ENCODE data around the gene PTPRT. TPM values are rescaled to one million over a fixed set of nuclear protein-coding genes. Genes with fewer than 3 reads are reported as not detected.

Gene PTPRT
- total and polyA plus RNA-seq, 10 of the 15 experiments (the other 5 are each of a cell fraction or from before 2014, with no cell fraction given), result not detected

DNA sequence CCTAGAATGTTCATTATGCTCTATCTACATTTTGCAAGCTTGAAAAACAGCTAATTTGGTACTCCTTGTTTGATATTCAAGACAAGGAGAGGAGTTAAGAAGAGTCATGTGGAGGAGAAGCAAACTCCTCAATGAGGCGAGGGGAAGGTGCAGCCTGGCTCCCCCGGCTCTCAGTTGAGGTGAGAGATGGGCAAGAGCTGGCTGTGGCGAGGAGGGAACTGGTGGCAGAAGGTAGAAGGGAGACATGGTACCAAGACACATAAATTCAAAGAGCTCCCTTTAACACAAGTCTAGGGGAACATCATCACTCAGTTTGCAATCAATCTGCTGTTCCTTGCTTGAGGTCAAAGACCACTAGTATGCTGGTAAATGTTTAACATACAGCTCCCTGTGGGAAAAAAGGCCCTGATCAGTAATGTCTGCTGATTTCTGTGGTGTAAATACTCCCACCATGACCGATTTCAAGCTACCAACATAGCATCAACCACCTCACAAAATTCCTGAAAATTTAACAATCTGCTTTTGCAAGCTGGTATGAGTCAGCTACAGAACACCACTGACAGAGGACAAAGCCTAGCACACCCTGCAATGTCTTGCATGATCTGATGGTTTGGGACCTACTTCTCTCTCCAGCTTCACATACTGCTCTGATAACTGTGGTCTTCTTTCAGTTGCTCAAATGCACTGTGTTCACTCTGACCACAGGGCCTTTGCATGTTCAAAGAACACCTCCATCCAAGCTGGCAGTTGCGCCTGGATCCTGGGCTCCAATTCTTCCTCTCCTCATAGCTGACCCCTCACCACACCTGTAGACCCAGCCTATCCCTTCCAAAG lies 1055.2 kb downstream of the PTPRT start:
- TF ChIP-seq ZNF217 (IDR thresholded peaks at IDR 0.05) (no peak), NBN (IDR thresholded peaks at IDR 0.05) (no peak), MXI1 (IDR thresholded peaks at IDR 0.05; ENCODE audit: low read depth, low read length) (no peak), PRDM15 (CRISPR knock-in tag; IDR thresholded peaks at IDR 0.05) (no peak)
- TF ChIP-seq, protein P1, sequence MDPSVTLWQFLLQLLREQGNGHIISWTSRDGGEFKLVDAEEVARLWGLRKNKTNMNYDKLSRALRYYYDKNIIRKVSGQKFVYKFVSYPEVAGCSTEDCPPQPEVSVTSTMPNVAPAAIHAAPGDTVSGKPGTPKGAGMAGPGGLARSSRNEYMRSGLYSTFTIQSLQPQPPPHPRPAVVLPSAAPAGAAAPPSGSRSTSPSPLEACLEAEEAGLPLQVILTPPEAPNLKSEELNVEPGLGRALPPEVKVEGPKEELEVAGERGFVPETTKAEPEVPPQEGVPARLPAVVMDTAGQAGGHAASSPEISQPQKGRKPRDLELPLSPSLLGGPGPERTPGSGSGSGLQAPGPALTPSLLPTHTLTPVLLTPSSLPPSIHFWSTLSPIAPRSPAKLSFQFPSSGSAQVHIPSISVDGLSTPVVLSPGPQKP (IDR thresholded peaks at IDR 0.05; ENCODE audit: low read depth, low read length), result no peak
- TF ChIP-seq, protein P2, sequence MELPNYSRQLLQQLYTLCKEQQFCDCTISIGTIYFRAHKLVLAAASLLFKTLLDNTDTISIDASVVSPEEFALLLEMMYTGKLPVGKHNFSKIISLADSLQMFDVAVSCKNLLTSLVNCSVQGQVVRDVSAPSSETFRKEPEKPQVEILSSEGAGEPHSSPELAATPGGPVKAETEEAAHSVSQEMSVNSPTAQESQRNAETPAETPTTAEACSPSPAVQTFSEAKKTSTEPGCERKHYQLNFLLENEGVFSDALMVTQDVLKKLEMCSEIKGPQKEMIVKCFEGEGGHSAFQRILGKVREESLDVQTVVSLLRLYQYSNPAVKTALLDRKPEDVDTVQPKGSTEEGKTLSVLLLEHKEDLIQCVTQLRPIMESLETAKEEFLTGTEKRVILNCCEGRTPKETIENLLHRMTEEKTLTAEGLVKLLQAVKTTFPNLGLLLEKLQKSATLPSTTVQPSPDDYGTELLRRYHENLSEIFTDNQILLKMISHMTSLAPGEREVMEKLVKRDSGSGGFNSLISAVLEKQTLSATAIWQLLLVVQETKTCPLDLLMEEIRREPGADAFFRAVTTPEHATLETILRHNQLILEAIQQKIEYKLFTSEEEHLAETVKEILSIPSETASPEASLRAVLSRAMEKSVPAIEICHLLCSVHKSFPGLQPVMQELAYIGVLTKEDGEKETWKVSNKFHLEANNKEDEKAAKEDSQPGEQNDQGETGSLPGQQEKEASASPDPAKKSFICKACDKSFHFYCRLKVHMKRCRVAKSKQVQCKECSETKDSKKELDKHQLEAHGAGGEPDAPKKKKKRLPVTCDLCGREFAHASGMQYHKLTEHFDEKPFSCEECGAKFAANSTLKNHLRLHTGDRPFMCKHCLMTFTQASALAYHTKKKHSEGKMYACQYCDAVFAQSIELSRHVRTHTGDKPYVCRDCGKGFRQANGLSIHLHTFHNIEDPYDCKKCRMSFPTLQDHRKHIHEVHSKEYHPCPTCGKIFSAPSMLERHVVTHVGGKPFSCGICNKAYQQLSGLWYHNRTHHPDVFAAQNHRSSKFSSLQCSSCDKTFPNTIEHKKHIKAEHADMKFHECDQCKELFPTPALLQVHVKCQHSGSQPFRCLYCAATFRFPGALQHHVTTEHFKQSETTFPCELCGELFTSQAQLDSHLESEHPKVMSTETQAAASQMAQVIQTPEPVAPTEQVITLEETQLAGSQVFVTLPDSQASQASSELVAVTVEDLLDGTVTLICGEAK (IDR thresholded peaks at IDR 0.05; ENCODE audit: borderline replicate concordance), result no peak
- H3K4me3 ChIP-seq, result no peak overlapping the region
- no peaks in the 10 kb centered on the region; a peak in 1 of 4 replicates for H3K27me3 ChIP-seq (replicated peaks in 1 of 2; ENCODE audit: control insufficient read depth in 2 of 2, insufficient read depth in 2 of 2, low read length in 1 of 2)
- ATAC-seq (no peak), FAIRE-seq (no peak), DNase-seq (ENCODE audit: low read depth, low spot score) (no peak)
- H3K36me3 ChIP-seq (ENCODE audit: control insufficient read depth in 2 of 2, insufficient read depth in 2 of 2, low read length in 1 of 2), result no peaks in the 10 kb centered on the region
- intact Hi-C loops (cut with micrococcal nuclease; ENCODE audit: unreplicated experiment) (no loop called here), in situ Hi-C loops (cut with MboI) (no loop called here)
- H4K20me1 ChIP-seq (ENCODE audit: control insufficient read depth, insufficient read depth), result no peaks in the 10 kb centered on the region
- no peak overlapping the region for H3K27ac ChIP-seq (ENCODE audit: control insufficient read depth, insufficient read depth)
- no peak overlapping the region for H3K4me2 ChIP-seq (ENCODE audit: control insufficient read depth, insufficient read depth)
- SMC1A ChIA-PET (ENCODE audit: uncharacterized antibody, unreplicated experiment), result interaction anchor here (1.0 kb wide), 1 partner anchor 19 kb away, joined by 3 read pairs; no protein-coding TSS in a partner anchor
- H3K79me2 ChIP-seq (ENCODE audit: control insufficient read depth, insufficient read depth, low read length), result no peaks in the 10 kb centered on the region
- WGBS (ENCODE audit: insufficient coverage, insufficient replicate concordance, low lambda C conversion rate, missing lambda C conversion rate), result 31% methylated on average over 5 of the region's 5 CpGs
- no TSS peak for BruUV-seq (replicated peaks)
- H3K9me3 ChIP-seq (replicated peaks; ENCODE audit: control insufficient read depth, insufficient read depth, low read length), result no peaks in the 10 kb centered on the region
- POLR2A ChIA-PET, result no interaction called here
- CTCF ChIA-PET, result no interaction called here
- H3K4me1 ChIP-seq (ENCODE audit: control insufficient read depth, insufficient read depth, low read length), result no peaks in the 10 kb centered on the region
- RAD21 ChIA-PET (ENCODE audit: unreplicated experiment), result no interaction called here
- H2AFZ ChIP-seq (ENCODE audit: control insufficient read depth, low read depth, low read length), result no peak overlapping the region
- H3K9ac ChIP-seq (ENCODE audit: control insufficient read depth, insufficient read depth, low read length), result no peak overlapping the region
